ENCODE results near the gene PDZD2. TPM values are rescaled to one million over a fixed set of nuclear protein-coding genes. Genes with fewer than 3 reads are reported as not detected.

The PDZD2 gene
- total RNA-seq, 1 donor from 2014 or later: 0.65 TPM

GRCh38 chr5:31614151-31615020, 24.5 kb upstream of the PDZD2 start:
- no peak for DNase-seq (ENCODE audit: low read depth, low spot score)
- Mint-ChIP-seq H3K4me3 (no peak overlapping the region), H3K27ac (ENCODE audit: unreplicated experiment) (no peak overlapping the region)

GRCh38 chr5:31617867-31618266, 21.1 kb upstream of the PDZD2 start:
- peaks cover 12% of the 10 kb centered on the region for H3K4me1 Mint-ChIP-seq
- H3K4me3 Mint-ChIP-seq: no peak overlapping the region
- TF ChIP-seq, protein P1, sequence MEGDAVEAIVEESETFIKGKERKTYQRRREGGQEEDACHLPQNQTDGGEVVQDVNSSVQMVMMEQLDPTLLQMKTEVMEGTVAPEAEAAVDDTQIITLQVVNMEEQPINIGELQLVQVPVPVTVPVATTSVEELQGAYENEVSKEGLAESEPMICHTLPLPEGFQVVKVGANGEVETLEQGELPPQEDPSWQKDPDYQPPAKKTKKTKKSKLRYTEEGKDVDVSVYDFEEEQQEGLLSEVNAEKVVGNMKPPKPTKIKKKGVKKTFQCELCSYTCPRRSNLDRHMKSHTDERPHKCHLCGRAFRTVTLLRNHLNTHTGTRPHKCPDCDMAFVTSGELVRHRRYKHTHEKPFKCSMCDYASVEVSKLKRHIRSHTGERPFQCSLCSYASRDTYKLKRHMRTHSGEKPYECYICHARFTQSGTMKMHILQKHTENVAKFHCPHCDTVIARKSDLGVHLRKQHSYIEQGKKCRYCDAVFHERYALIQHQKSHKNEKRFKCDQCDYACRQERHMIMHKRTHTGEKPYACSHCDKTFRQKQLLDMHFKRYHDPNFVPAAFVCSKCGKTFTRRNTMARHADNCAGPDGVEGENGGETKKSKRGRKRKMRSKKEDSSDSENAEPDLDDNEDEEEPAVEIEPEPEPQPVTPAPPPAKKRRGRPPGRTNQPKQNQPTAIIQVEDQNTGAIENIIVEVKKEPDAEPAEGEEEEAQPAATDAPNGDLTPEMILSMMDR (conservative IDR thresholded peaks at IDR 0.05): no peak
- H3K27ac Mint-ChIP-seq (ENCODE audit: unreplicated experiment): no peak overlapping the region
- H3K9me3 Mint-ChIP-seq: no peaks in the 10 kb centered on the region
- H3K27me3 Mint-ChIP-seq (ENCODE audit: low read depth): no peaks in the 10 kb centered on the region
- DNase-seq (ENCODE audit: low read depth, low spot score): no peak
- H3K36me3 Mint-ChIP-seq (ENCODE audit: low read depth): no peaks in the 10 kb centered on the region

More at GRCh38 chr5:31614151-31615020, 24.5 kb upstream of the PDZD2 start:
- TF ChIP-seq, protein P1 (conservative IDR thresholded peaks at IDR 0.05): no peak
- no peaks in the 10 kb centered on the region for H3K9me3 Mint-ChIP-seq
- peaks cover 12% of the 10 kb centered on the region for H3K4me1 Mint-ChIP-seq
- H3K27me3 Mint-ChIP-seq (ENCODE audit: low read depth): no peaks in the 10 kb centered on the region
- no peaks in the 10 kb centered on the region for H3K36me3 Mint-ChIP-seq (ENCODE audit: low read depth)

DNA sequence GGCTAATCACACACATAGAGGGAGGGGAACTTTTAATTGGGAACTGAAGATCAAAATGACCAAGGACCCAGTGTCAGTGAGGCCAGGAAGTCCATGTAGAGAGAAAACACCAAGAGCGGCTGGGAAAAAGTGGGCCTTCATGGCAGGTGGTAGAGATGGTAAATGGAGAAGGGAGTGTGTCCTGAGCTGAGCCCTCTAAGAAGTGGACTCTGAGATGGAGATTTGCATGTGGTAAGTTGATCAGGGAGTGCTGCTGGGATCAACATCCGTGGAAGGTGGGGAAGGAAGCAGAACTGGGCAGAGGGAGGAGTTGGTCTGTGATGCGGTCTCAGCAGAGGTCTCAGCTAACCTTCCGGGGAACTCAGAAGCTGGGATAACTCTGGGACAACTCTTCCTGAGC, 18.9 kb upstream of the PDZD2 start:
- DNase-seq (ENCODE audit: low read depth, low spot score): no peak
- H3K36me3 Mint-ChIP-seq (ENCODE audit: low read depth): no peaks in the 10 kb centered on the region
- H3K4me3 Mint-ChIP-seq: no peak overlapping the region
- peaks cover 12% of the 10 kb centered on the region for H3K4me1 Mint-ChIP-seq
- H3K27me3 Mint-ChIP-seq (ENCODE audit: low read depth): no peaks in the 10 kb centered on the region
- H3K27ac Mint-ChIP-seq (ENCODE audit: unreplicated experiment): peak overlapping the region; percentile 70
- H3K9me3 Mint-ChIP-seq: no peaks in the 10 kb centered on the region
- TF ChIP-seq, protein P1 (conservative IDR thresholded peaks at IDR 0.05): no peak

- Mint-ChIP-seq H3K36me3 (ENCODE audit: low read depth) (no peaks in the 10 kb centered on the region), H3K27ac (ENCODE audit: unreplicated experiment) (no peak overlapping the region), H3K4me3 (no peak overlapping the region), H3K9me3 (no peaks in the 10 kb centered on the region), H3K27me3 (ENCODE audit: low read depth) (peaks cover 13% of the 10 kb centered on the region), H3K4me1 (peaks cover 8% of the 10 kb centered on the region)
- TF ChIP-seq, protein P1 (conservative IDR thresholded peaks at IDR 0.05): no peak
- DNase-seq (ENCODE audit: low read depth, low spot score): no peak
These were observed 15.7 kb upstream of the PDZD2 start for GRCh38 chr5:31623249-31623648.

GRCh38 chr5:31625394-31625793, 13.5 kb upstream of the PDZD2 start:
- Mint-ChIP-seq H3K9me3 (no peaks in the 10 kb centered on the region), H3K36me3 (ENCODE audit: low read depth) (no peaks in the 10 kb centered on the region), H3K27me3 (ENCODE audit: low read depth) (peaks cover 21% of the 10 kb centered on the region), H3K4me1 (no peaks in the 10 kb centered on the region), H3K4me3 (no peak overlapping the region), H3K27ac (ENCODE audit: unreplicated experiment) (no peak overlapping the region)
- TF ChIP-seq, protein P1 (conservative IDR thresholded peaks at IDR 0.05): no peak
- no peak for DNase-seq (ENCODE audit: low read depth, low spot score)
